OCI-LY1 (cell line): ENCODE data around the gene EYS.

Source experiments
- EZH2 ChIP-seq: fragments of 200-600 bp; sonication (generic), shearing (Covaris generic); IDR thresholded peaks from 2 replicates; pipeline ENCODE4 v1.8.0; 2017; ENCODE audit warnings: borderline replicate concordance, mixed run types, mild to moderate bottlenecking, antibody characterized with exemption, low read length, moderate library complexity, mixed read lengths
- TF ChIP-seq, protein P1 (sequence below): fragments of 200-600 bp; sonication (generic), shearing (Covaris generic); IDR thresholded peaks from 2 replicates; pipeline ENCODE4 v1.5.1; 2017; ENCODE audit warnings: mild to moderate bottlenecking, antibody characterized with exemption, low read length, moderate library complexity, mixed read lengths

DNA sequence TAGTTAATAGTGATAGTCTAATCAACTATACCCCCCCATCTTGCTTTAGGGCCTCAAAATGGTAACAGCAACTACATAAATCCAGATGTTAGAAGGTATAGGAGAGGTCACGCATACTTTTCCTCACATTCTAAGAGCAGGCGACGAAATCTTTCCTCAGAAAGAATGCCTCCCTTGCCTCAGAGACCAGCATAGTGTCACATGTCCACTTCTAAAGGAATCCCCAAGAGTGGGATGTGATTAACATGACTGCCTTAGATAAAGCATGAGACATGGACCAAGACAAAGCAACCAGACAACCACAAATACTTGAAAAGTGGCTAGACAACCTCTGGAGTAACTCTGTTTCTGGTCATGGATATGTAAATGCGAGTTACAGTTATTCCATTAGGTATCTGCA lies 710.7 kb downstream of the EYS start:
- TF ChIP-seq EZH2: no peak
- TF ChIP-seq, protein P1, sequence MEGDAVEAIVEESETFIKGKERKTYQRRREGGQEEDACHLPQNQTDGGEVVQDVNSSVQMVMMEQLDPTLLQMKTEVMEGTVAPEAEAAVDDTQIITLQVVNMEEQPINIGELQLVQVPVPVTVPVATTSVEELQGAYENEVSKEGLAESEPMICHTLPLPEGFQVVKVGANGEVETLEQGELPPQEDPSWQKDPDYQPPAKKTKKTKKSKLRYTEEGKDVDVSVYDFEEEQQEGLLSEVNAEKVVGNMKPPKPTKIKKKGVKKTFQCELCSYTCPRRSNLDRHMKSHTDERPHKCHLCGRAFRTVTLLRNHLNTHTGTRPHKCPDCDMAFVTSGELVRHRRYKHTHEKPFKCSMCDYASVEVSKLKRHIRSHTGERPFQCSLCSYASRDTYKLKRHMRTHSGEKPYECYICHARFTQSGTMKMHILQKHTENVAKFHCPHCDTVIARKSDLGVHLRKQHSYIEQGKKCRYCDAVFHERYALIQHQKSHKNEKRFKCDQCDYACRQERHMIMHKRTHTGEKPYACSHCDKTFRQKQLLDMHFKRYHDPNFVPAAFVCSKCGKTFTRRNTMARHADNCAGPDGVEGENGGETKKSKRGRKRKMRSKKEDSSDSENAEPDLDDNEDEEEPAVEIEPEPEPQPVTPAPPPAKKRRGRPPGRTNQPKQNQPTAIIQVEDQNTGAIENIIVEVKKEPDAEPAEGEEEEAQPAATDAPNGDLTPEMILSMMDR: no peak
